H4 (cell line): Measurements from ENCODE around the gene SMG6. TPM values are rescaled to one million over a fixed set of nuclear protein-coding genes. Genes with fewer than 3 reads are reported as not detected.

Experiments
- DNase-seq: peaks from one replicate; pipeline ENCODE4 v3.0.0-alpha.2; 2015; ENCODE audit warnings: low spot score
- total RNA-seq: library from RNA; depleted of rRNA; stranded (reverse); fragments of >200 nt; shearing (Covaris generic); gene quantifications from 2 replicates; pipeline ENCODE4 v1.2.3, GENCODE V29; 2014

The SMG6 gene
- total RNA-seq, 1 experiment from 2014 or later = 10.3 TPM

GRCh38 chr17:2076087-2076984 is 227.2 kb downstream of the SMG6 start:
- no peak for DNase-seq

GRCh38 chr17:2075336-2076086 is 228.1 kb downstream of the SMG6 start:
- DNase-seq = no peak

GRCh38 chr17:2074919-2075318 is 228.7 kb downstream of the SMG6 start:
- DNase-seq = no peak

- no peak for DNase-seq
These were observed 231.9 kb downstream of the SMG6 start for GRCh38 chr17:2071455-2072281.

- DNase-seq = no peak
These were observed 232.6 kb downstream of the SMG6 start for GRCh38 chr17:2071024-2071385.

GRCh38 chr17:2070241-2071023 is 233.2 kb downstream of the SMG6 start:
- peak; percentile 58 for DNase-seq

- no peak for DNase-seq
These were observed 235.0 kb downstream of the SMG6 start for GRCh38 chr17:2068519-2069051.

GRCh38 chr17:2068031-2068518 is 235.5 kb downstream of the SMG6 start:
- DNase-seq = peak; percentile 38

- DNase-seq = peak; percentile 56
These were observed 236.0 kb downstream of the SMG6 start for GRCh38 chr17:2067608-2068024.

GRCh38 chr17:2067048-2067561 is 236.5 kb downstream of the SMG6 start:
- DNase-seq = no peak

- no peak for DNase-seq
These were observed 237.6 kb downstream of the SMG6 start for GRCh38 chr17:2065949-2066400.

- DNase-seq = peak; percentile 37
These were observed 238.4 kb downstream of the SMG6 start for GRCh38 chr17:2064980-2065785.

GRCh38 chr17:2064520-2064971 is 239.0 kb downstream of the SMG6 start:
- DNase-seq = no peak

- DNase-seq = no peak
These were observed 239.5 kb downstream of the SMG6 start for GRCh38 chr17:2064147-2064489.

- DNase-seq = no peak
These were observed 240.1 kb downstream of the SMG6 start for GRCh38 chr17:2063261-2064146.

GRCh38 chr17:2062571-2063183 is 240.9 kb downstream of the SMG6 start:
- DNase-seq = no peak

GRCh38 chr17:2061441-2061958 is 242.1 kb downstream of the SMG6 start:
- DNase-seq = no peak
